Colonic mucosa (tissue), 4 donors: ENCODE data around the gene ABI1. TPM values are rescaled to one million over a fixed set of nuclear protein-coding genes. Genes with fewer than 3 reads are reported as not detected.

Experiments
- DNase-seq: peaks from one replicate; pipeline ENCODE4 v3.0.0-alpha.2; 2020
- H3K27ac ChIP-seq: fragments of 200-600 bp; one replicate; pipeline ENCODE4 v1.8.0; 2021
- H3K27me3 ChIP-seq: fragments of 200-600 bp; one replicate; pipeline ENCODE4 v1.8.0; 2021
- H3K36me3 ChIP-seq: fragments of 200-600 bp; one replicate; pipeline ENCODE4 v1.8.0; 2021
- H3K4me1 ChIP-seq: fragments of 200-600 bp; one replicate; pipeline ENCODE4 v1.8.0; 2021; ENCODE audit warnings: mild to moderate bottlenecking
- H3K4me3 ChIP-seq: fragments of 200-600 bp; one replicate; pipeline ENCODE4 v1.8.0; 2021
- H3K9ac ChIP-seq, 2 donors: one replicate each; pipeline ENCODE4 v1.7.0; 2013; ENCODE audit warnings: control low read depth in 2 of 2, low read depth in 2 of 2, low read length in 2 of 2
- H3K9me3 ChIP-seq: fragments of 200-600 bp; one replicate; pipeline ENCODE4 v1.8.0; 2021
- CTCF ChIP-seq: fragments of 200-600 bp; IDR thresholded peaks from one replicate; pipeline ENCODE4 v1.8.0; 2022; ENCODE audit warnings: antibody characterized with exemption, mild to moderate bottlenecking
- intact Hi-C: fragments of 100-400 bp; cut with DNase I; formaldehyde crosslinking; loops from one replicate; pipeline ENCODE4 v1.14.1; 2022
- total RNA-seq, 2 donors: library from RNA; stranded (reverse); fragmentation: NEBNext Ultra II Directional in 1 of 2; extraction: Animal tissue kit (Norgen Biotek cat#: 25700) in 1 of 2; gene quantifications; one replicate each; pipeline ENCODE4 v1.2.1, GENCODE V29; 2021
- donor health status: healthy.
- donor health status: DM: no; HTN: no; CAD: no.
- donor health status: DM: no; HTN: no; CAD: no.

The ABI1 gene
- total RNA-seq, 2 donors from 2014 or later: 45.6 to 65.3 TPM

- no peak for DNase-seq
These were observed 87.1 kb downstream of the ABI1 start for GRCh38 chr10:26773633-26774032.

GRCh38 chr10:26770069-26770468 lies 90.7 kb downstream of the ABI1 start:
- intact Hi-C loops: no loop called here
- no peak for DNase-seq

More at GRCh38 chr10:26773633-26774032, 87.1 kb downstream of the ABI1 start:
- Histone ChIP-seq H3K36me3 (no peaks in the 10 kb centered on the region), H3K9ac (no peak overlapping the region), H3K27ac (no peak overlapping the region), H3K27me3 (no peaks in the 10 kb centered on the region), H3K4me3 (no peak overlapping the region), H3K9me3 (no peaks in the 10 kb centered on the region), H3K4me1 (no peaks in the 10 kb centered on the region)
- no peak for TF ChIP-seq CTCF
- intact Hi-C loops: no loop called here

GRCh38 chr10:26765549-26765948 lies 95.2 kb downstream of the ABI1 start:
- Histone ChIP-seq H3K9ac (no peak overlapping the region), H3K27me3 (no peaks in the 10 kb centered on the region), H3K36me3 (peaks cover 5% of the 10 kb centered on the region), H3K9me3 (no peaks in the 10 kb centered on the region), H3K4me3 (no peak overlapping the region), H3K4me1 (no peaks in the 10 kb centered on the region), H3K27ac (no peak overlapping the region)
- TF ChIP-seq CTCF: no peak
- no peak for DNase-seq
- intact Hi-C loops: no loop called here

More at GRCh38 chr10:26770069-26770468, 90.7 kb downstream of the ABI1 start:
- no peak for TF ChIP-seq CTCF
- no peaks in the 10 kb centered on the region for H3K9me3 ChIP-seq
- no peaks in the 10 kb centered on the region for H3K27me3 ChIP-seq
- no peak overlapping the region for H3K9ac ChIP-seq
- H3K4me3 ChIP-seq: no peak overlapping the region
- no peak overlapping the region for H3K27ac ChIP-seq
- H3K36me3 ChIP-seq: peaks cover 5% of the 10 kb centered on the region
- H3K4me1 ChIP-seq: no peaks in the 10 kb centered on the region

GRCh38 chr10:26759008-26759407 lies 101.8 kb downstream of the ABI1 start:
- no peak overlapping the region for H3K27ac ChIP-seq
- no peaks in the 10 kb centered on the region for H3K27me3 ChIP-seq
- intact Hi-C loops: no loop called here
- H3K9me3 ChIP-seq: no peaks in the 10 kb centered on the region
- no peaks in the 10 kb centered on the region for H3K4me1 ChIP-seq
- H3K4me3 ChIP-seq: no peak overlapping the region
- DNase-seq: no peak
- H3K9ac ChIP-seq: no peak overlapping the region
- TF ChIP-seq CTCF: no peak
- H3K36me3 ChIP-seq: no peaks in the 10 kb centered on the region

GRCh38 chr10:26755443-26755903 lies 105.3 kb downstream of the ABI1 start:
- Histone ChIP-seq H3K9me3 (no peaks in the 10 kb centered on the region), H3K9ac (no peak overlapping the region), H3K4me3 (no peak overlapping the region), H3K27ac (no peak overlapping the region), H3K27me3 (no peaks in the 10 kb centered on the region), H3K4me1 (no peaks in the 10 kb centered on the region), H3K36me3 (no peaks in the 10 kb centered on the region)
- no peak for TF ChIP-seq CTCF
- no peak for DNase-seq
- intact Hi-C loops: no loop called here
